ENCODE data around the gene GPX6. TPM values are rescaled to one million over a fixed set of nuclear protein-coding genes. Genes with fewer than 3 reads are reported as not detected.
A peak's percentile ranks its signal among the peaks of the same experiment; 100 is the strongest.
"Not testable (repeated sequence)": the region's sequence is repeated elsewhere in the genome, so short reads cannot be mapped to it uniquely, and the experiment has no call there.

The GPX6 gene
- total RNA-seq, 2 donors from 2014 or later, result not detected

DNA sequence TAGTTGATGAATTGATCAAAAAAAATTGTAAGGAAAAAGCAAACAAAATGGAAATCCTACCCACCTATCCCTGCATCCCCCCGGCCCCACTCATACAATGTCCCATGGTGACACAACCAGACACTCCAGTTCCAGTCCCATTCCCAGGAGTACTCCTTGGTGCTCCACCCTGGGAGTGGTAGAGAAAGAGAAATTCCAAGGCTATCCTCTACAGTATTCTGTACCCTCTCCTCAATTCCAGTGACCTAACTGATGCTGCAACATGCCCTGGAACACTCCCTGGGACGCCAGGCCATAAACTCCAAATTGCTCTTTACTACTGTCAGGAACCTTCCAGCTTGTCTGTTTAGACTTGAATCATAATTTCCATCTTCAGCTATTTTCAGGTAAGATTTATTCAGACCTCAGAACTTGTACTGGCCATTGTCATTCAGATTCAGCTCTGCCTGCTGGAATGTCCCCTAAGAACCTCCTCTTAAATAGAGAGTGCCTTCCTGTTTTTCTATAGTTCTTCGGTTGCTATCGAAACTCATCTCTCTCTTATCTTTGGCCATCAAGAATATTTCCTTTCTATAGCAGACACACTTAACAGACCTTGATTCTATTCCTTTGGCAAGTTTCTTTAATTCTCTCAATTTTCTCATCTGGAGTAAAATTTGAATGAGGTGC lies 8.7 kb downstream of the GPX6 start:
- DNase-seq, result no peak
- Mint-ChIP-seq H3K9me3 (no peaks in the 10 kb centered on the region), H3K4me1 (ENCODE audit: low read depth) (peaks cover 14% of the 10 kb centered on the region), H3K4me3 (peak overlapping the region in 1 of 2 donors; percentile 21), H3K27ac (peak overlapping the region; percentile 54), H3K27me3 (ENCODE audit: low read depth) (peaks cover 8% of the 10 kb centered on the region), H3K36me3 (ENCODE audit: insufficient read depth in 2 of 2) (no peaks in the 10 kb centered on the region)
- ATAC-seq (replicated peaks in 1 of 2), result no peak

DNA sequence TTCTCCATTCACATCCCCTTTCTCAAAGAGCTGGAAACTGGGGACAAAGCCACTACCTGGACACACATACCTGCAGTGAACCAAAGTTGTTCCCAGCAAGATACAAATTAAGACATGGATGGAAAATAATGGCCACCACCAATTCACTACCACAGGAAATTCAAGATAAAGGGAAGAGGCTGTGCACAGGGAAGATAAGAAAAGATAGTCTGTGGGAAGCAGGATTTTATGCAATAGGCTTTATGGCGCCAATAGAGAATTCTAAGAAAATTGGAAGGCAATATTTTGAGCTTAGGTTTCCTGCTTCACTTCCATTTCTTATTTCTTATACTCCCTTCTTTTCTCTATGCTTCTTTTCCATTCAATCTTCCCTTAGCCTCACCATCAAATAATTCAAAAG lies 9.9 kb downstream of the GPX6 start:
- H3K9me3 Mint-ChIP-seq, result no peaks in the 10 kb centered on the region
- peaks cover 14% of the 10 kb centered on the region for H3K4me1 Mint-ChIP-seq (ENCODE audit: low read depth)
- DNase-seq, result no peak
- ATAC-seq (replicated peaks in 1 of 2), result no peak
- no peaks in the 10 kb centered on the region for H3K36me3 Mint-ChIP-seq (ENCODE audit: insufficient read depth in 2 of 2)
- peaks cover 10% of the 10 kb centered on the region for H3K27me3 Mint-ChIP-seq (ENCODE audit: low read depth)
- H3K4me3 Mint-ChIP-seq, result no peak overlapping the region
- no peak overlapping the region for H3K27ac Mint-ChIP-seq

DNA sequence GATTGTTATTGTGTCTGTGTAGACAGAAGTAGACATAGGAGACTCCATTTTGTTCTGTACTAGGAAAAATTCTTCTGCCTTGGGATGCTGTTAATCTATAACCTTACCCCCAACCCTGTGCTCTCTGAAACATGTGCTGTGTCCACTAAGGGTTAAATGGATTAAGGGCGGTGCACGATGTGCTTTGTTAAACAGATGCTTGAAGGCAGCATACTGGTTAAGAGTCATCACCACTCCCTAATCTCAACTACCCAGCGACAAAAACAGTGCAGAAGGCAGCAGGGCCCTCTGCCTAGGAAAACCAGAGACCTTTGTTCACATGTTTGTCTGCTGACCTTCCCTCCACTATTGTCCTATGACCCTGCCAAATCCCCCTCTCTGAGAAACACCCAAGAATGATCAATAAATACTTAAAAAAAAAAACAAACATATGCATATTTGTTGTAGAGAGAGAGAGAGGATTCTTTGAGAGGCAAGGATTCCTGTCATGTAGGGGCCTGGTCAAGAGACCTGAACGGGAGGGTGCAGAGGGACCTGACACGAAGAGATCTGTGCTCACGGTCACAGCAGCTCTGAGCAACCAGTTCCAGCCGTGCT lies 12.8 kb downstream of the GPX6 start:
- H3K27ac Mint-ChIP-seq; H3K36me3 Mint-ChIP-seq (ENCODE audit: insufficient read depth in 2 of 2); DNase-seq; H3K4me3 Mint-ChIP-seq; ATAC-seq (replicated peaks in 1 of 2); H3K9me3 Mint-ChIP-seq: not testable (repeated sequence)
- H3K27me3 Mint-ChIP-seq (ENCODE audit: low read depth), result peaks cover 26% of the 10 kb centered on the region
- peaks cover 14% of the 10 kb centered on the region for H3K4me1 Mint-ChIP-seq (ENCODE audit: low read depth)

DNA sequence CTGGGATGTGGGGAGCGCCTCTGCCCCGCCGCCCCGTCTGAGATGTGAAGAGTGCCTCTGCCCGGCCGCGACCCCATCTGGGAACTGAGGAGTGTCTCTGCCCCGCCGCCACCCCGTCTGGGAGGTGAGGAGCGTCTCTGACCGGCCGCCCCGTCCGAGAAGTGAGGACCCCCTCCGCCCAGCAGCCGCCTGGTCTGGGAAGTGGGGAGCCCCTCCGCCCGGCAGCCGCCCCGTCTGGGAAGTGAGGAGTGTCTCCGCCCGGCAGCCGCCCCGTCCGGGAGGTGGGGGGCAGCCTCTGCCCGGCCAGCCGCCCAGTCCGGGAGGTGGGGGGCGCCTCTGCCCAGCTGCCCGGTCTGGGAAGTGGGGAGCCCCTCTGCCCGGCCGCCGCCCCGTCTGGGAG lies 13.5 kb downstream of the GPX6 start:
- H3K27me3 Mint-ChIP-seq (ENCODE audit: low read depth), result peaks cover 26% of the 10 kb centered on the region
- H3K36me3 Mint-ChIP-seq (ENCODE audit: insufficient read depth in 2 of 2); H3K4me1 Mint-ChIP-seq (ENCODE audit: low read depth); H3K27ac Mint-ChIP-seq; H3K4me3 Mint-ChIP-seq; H3K9me3 Mint-ChIP-seq; DNase-seq; ATAC-seq (replicated peaks in 1 of 2): not testable (repeated sequence)

DNA sequence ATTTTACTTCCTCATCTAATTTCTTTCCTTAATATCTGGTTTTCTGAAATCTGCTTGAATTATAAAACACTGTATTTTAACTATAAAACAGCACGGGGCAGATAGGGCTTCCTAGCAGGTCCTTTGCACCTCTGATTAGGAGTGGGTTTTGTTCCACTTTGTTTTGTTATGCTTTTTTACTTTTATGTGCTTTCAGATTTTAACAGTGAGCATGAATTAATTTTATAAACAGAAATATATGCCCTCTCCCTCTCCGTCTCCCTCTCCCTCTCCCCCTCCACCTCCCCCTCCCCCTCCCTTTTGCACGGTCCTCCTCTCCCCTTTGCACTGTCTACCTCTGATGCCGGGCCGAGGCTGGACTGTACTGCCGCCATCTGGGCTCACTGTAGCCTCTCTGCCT lies 14.3 kb downstream of the GPX6 start:
- ATAC-seq (replicated peaks in 1 of 2) (no peak), DNase-seq (no peak)
- Mint-ChIP-seq H3K36me3 (ENCODE audit: insufficient read depth in 2 of 2) (no peaks in the 10 kb centered on the region), H3K4me1 (ENCODE audit: low read depth) (no peaks in the 10 kb centered on the region), H3K27me3 (ENCODE audit: low read depth) (peaks cover 32% of the 10 kb centered on the region), H3K4me3 (no peak overlapping the region), H3K27ac (no peak overlapping the region), H3K9me3 (no peaks in the 10 kb centered on the region)

DNA sequence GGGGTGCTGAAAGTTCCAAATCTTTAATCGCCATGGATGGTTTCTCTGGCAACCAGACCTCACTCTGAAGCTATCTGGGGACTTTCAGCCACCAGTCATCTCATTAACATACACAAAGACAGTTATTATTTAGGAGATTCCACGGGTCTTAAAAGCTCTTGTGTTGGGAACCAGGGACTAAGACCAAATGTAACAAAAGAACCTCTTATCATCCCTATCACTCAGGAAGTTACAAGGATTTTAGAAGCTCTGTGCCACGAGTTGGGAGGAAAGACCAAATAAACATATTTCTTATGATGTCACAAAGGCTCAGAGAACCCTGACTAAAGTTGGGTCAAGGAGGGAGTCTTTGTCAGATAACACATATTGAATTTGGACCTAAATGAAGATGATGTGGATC lies 17.7 kb downstream of the GPX6 start:
- no peak overlapping the region for H3K4me3 Mint-ChIP-seq
- H3K9me3 Mint-ChIP-seq, result no peaks in the 10 kb centered on the region
- H3K27me3 Mint-ChIP-seq (ENCODE audit: low read depth), result peaks cover 37% of the 10 kb centered on the region
- ATAC-seq (replicated peaks in 1 of 2), result no peak
- no peaks in the 10 kb centered on the region for H3K4me1 Mint-ChIP-seq (ENCODE audit: low read depth)
- H3K36me3 Mint-ChIP-seq (ENCODE audit: insufficient read depth in 2 of 2), result no peaks in the 10 kb centered on the region
- no peak for DNase-seq
- H3K27ac Mint-ChIP-seq, result no peak overlapping the region

DNA sequence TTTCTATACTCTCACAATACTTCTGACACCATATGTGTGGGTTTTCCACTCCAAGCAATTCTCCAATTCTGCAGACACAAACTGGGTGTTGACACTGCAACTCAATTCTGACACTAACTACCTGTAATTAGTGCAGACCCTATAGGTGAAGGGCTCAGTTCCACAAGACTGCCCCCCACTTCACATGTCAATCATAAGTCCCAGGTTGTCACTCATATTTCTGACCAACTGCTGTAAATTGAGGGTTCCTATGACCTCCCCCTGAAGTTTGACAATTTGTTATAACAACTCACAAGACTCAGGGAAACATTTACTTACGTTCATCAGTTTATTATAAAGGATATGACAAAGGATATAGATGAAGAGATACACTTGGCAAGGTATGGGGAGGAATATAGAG lies 18.3 kb downstream of the GPX6 start:
- Mint-ChIP-seq H3K27ac (no peak overlapping the region), H3K9me3 (no peaks in the 10 kb centered on the region), H3K36me3 (ENCODE audit: insufficient read depth in 2 of 2) (no peaks in the 10 kb centered on the region)

DNA sequence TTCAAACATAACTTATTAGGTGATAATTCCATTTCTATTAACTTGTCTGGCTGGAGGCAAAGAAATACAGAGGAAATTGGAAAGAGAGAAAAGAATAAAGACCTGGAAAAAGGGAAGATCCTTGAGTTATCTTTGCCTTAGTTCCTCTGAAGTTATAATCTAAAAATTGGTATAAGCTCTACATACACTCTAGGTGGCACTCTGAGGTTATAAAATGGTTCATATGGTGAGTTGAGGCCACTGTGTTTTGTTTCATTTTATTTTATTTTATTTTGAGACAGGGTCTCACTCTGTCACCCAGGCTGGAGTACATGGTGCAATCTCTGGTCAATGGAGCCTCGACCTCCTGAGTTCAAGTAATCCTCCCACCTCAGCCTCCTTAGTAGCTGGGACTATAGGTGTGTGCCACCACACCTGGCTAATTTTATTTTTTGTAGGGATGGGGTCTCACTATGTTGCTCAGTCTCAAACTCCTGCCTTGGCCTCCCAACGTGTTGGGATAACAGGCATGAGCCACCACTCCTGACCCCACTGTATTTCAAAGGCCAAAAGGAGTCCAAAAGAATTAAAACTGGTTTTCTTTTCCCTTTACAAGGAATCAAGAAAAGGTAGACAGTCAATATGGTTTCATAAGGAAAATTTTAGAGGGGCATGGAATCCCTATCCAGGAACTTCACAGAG lies 19.4 kb downstream of the GPX6 start:
- H3K27me3 Mint-ChIP-seq (ENCODE audit: low read depth), result peaks cover 53% of the 10 kb centered on the region
- DNase-seq (no peak), ATAC-seq (replicated peaks in 1 of 2) (no peak)
- H3K36me3 Mint-ChIP-seq (ENCODE audit: insufficient read depth in 2 of 2), result no peaks in the 10 kb centered on the region
- H3K27ac Mint-ChIP-seq, result no peak overlapping the region
- H3K9me3 Mint-ChIP-seq, result no peaks in the 10 kb centered on the region
- peaks cover 7% of the 10 kb centered on the region for H3K4me1 Mint-ChIP-seq (ENCODE audit: low read depth)
- no peak overlapping the region for H3K4me3 Mint-ChIP-seq

More for the DNA sequence above, 18.3 kb downstream of the GPX6 start:
- DNase-seq, result no peak
- no peaks in the 10 kb centered on the region for H3K4me1 Mint-ChIP-seq (ENCODE audit: low read depth)
- no peak for ATAC-seq (replicated peaks in 1 of 2)
- no peak overlapping the region for H3K4me3 Mint-ChIP-seq
- H3K27me3 Mint-ChIP-seq (ENCODE audit: low read depth), result peaks cover 42% of the 10 kb centered on the region

DNA sequence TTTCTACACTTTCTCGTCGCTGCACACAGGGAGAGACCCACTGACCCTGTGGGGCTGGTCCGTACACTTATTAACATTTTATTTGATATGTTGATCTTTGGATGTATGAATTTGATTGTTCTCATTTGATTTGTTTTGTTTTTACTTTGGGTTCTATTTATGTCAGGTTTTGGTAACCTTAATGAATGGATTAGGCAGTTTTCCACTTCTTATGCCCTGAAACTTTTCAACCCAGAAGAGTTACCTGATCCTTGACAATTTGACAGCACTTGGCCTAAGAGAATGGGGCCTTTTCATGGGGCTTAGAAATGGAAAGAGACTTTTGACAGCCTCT lies 23.6 kb downstream of the GPX6 start:
- DNase-seq, result no peak
- Mint-ChIP-seq H3K4me1 (ENCODE audit: low read depth) (peaks cover 30% of the 10 kb centered on the region), H3K36me3 (ENCODE audit: insufficient read depth in 2 of 2) (no peaks in the 10 kb centered on the region), H3K27ac (no peak overlapping the region), H3K9me3 (no peaks in the 10 kb centered on the region), H3K27me3 (ENCODE audit: low read depth) (peaks cover 55% of the 10 kb centered on the region), H3K4me3 (peak overlapping the region in 1 of 2 donors; percentile 18)
- no peak for ATAC-seq (replicated peaks in 1 of 2)

DNA sequence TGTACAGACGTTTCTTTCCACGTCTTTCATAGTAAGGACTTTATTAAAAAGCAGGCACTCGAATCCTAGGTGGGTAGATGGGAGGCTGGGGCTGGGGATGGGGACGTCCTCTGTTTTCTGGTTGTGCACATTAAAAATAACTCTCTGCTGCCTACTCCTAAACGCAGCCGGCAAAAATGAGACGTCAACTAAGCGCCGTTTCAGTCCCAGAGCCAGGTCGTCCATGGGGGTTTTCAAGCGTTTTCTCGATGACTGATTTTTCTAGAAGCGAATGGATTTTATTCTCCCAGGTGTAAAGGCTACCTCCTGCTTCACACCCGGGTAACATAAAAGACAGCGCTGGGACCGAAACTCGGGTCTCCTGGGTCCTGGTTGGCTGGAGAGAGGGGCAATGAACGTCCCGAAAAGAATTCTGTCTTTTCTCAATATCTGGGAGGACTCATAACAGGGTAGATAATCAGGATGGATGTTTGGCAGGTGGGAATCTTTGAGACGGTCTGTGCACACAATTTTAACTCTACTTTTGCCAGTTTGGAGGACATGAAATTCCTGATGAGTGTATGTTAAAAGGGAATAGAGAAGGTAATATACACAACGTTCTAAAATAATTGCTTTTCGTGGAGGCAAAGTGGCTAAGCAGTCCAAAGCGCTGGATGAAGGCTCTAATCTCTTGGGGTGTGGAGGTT lies 25.2 kb downstream of the GPX6 start:
- H3K4me3 Mint-ChIP-seq, result peak overlapping the region; percentile 90 to 91
- no peaks in the 10 kb centered on the region for H3K9me3 Mint-ChIP-seq
- H3K4me1 Mint-ChIP-seq (ENCODE audit: low read depth), result peaks cover 30% of the 10 kb centered on the region
- no peaks in the 10 kb centered on the region for H3K36me3 Mint-ChIP-seq (ENCODE audit: insufficient read depth in 2 of 2)
- peak in 1 of 2 donors; percentile 23 for DNase-seq
- H3K27me3 Mint-ChIP-seq (ENCODE audit: low read depth), result peaks cover 53% of the 10 kb centered on the region
- ATAC-seq (replicated peaks in 1 of 2), result peak; percentile 40 to 41
- H3K27ac Mint-ChIP-seq, result peak overlapping the region; percentile 64

DNA sequence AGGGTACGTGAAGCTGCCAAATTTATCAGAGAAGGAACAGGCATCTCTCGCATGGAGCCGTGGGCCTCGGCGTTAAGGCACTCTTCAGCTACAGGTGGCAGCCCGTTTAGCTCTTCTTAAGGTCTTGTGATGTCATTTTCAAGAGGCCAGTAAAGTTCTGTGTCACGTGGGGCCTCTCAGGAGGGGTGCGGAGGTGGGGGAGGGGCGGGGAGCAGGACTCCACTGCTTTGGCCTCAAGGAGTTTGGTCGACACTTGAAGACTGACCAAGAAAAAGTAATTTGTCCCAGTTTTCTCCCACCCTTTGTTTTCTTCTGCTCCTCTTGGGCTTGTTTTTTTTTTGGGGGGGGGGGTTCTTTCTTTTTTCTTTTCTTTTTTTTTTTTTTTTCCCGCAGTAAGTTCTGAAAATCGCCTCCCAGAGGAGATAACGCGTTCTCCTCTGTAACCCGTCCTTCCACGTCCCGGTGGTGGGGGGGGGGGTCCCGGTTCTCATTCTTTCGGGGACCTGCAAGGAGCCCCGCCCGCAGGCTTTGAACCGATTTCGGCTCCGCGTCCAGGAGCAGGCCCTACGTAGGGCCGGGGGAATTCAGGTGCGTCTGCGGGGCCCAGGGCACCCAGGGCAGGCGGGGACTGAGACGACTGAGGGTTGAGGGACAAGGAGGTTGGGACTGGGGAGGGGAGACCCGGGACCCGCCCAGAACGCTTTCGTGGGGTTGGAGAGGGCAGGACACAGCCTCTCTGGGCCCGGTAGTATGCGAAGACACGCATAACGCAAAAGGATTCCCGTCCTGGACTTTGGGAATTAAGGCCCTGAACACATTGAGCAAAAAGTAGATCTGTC lies 26.0 kb downstream of the GPX6 start:
- H3K4me1 Mint-ChIP-seq (ENCODE audit: low read depth), result peaks cover 30% of the 10 kb centered on the region
- H3K36me3 Mint-ChIP-seq (ENCODE audit: insufficient read depth in 2 of 2), result no peaks in the 10 kb centered on the region
- ATAC-seq (replicated peaks in 1 of 2), result peak; percentile 85 to 88

DNA sequence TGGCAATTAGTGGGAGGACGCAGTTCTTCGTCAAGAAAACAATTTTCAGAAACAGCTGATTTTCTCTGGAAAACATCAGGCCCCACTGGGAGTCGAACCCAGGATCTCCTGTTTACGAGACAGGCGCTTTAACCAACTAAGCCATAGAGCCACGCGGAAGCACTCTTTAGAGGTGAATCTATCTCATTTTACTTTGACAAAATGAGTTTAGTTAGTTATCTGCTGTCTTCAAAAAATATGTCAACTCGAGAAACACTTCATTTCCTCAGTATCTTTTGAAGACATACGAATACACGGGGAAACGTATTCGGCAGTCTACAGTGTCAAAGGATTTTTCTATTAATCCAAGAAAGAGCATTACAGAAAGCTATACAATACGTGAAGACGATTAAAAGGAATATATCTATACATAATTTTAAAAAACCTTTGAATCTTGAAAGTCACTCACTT lies 26.7 kb downstream of the GPX6 start:
- Mint-ChIP-seq H3K36me3 (ENCODE audit: insufficient read depth in 2 of 2) (no peaks in the 10 kb centered on the region), H3K4me3 (peak overlapping the region; percentile 90 to 91), H3K4me1 (ENCODE audit: low read depth) (peaks cover 30% of the 10 kb centered on the region), H3K27ac (peak overlapping the region; percentile 99), H3K27me3 (ENCODE audit: low read depth) (peaks cover 53% of the 10 kb centered on the region), H3K9me3 (no peaks in the 10 kb centered on the region)
- ATAC-seq (replicated peaks in 1 of 2), result peak; percentile 21 to 26
- DNase-seq, result peak; percentile 33 to 36

More for the DNA sequence above, 26.0 kb downstream of the GPX6 start:
- DNase-seq, result peak; percentile 62 to 69
- H3K27ac Mint-ChIP-seq, result peak overlapping the region; percentile 99
- H3K27me3 Mint-ChIP-seq (ENCODE audit: low read depth), result peaks cover 57% of the 10 kb centered on the region
- peak overlapping the region; percentile 90 to 91 for H3K4me3 Mint-ChIP-seq
- H3K9me3 Mint-ChIP-seq, result no peaks in the 10 kb centered on the region
